CD14-positive monocyte (primary cell): Measurements from ENCODE around the gene SCUBE1. TPM values are rescaled to one million over a fixed set of nuclear protein-coding genes. Genes with fewer than 3 reads are reported as not detected.

Experiments used
- DNase-seq, 3 donors: peaks; one replicate each; pipeline ENCODE4 v3.0.0-alpha.2; 2011 to 2022
- H2AFZ ChIP-seq: 2 replicates; pipeline ENCODE4 v1.6.0; 2012; ENCODE audit warnings: mild to moderate bottlenecking, low read depth, low read length, inconsistent platforms; ENCODE audit not compliant: insufficient read depth, poor library complexity, severe bottlenecking
- H3K27ac ChIP-seq, 2 donors: 1 replicate in 1 of 2; 2 replicates in 1 of 2; pipeline ENCODE4 v1.5.1; 2012 to 2013; ENCODE audit warnings: low read length in 2 of 2, control low read depth in 1 of 2, inconsistent platforms in 1 of 2, low read depth in 1 of 2, mild to moderate bottlenecking in 1 of 2
- H3K27me3 ChIP-seq, 2 donors: one replicate each; pipeline versions ENCODE4 v1.6.0 to v1.6.1; 2011 to 2013; ENCODE audit warnings: low read length in 2 of 2; ENCODE audit not compliant: control insufficient read depth in 2 of 2, insufficient read depth in 2 of 2
- H3K36me3 ChIP-seq, 2 donors: replicated peaks in 1 of 2; 1 replicate in 1 of 2; 2 replicates in 1 of 2; pipeline versions ENCODE4 v1.5.1 to v1.6.1; 2012 to 2013; ENCODE audit warnings: low read length in 2 of 2, control low read depth in 1 of 2, inconsistent platforms in 1 of 2, mild to moderate bottlenecking in 1 of 2; ENCODE audit not compliant: insufficient read depth in 2 of 2, control insufficient read depth in 1 of 2
- H3K4me1 ChIP-seq, 2 donors: 1 replicate in 1 of 2; 2 replicates in 1 of 2; pipeline versions ENCODE4 v1.5.1 to v1.6.1; 2012 to 2013; ENCODE audit warnings: low read length in 2 of 2, control low read depth in 1 of 2, inconsistent platforms in 1 of 2, mild to moderate bottlenecking in 1 of 2, moderate library complexity in 1 of 2; ENCODE audit not compliant: insufficient read depth in 2 of 2, control insufficient read depth in 1 of 2
- H3K4me2 ChIP-seq: replicated peaks from 2 replicates; pipeline ENCODE3; 2012; ENCODE audit warnings: low read length, moderate library complexity, mild to moderate bottlenecking; ENCODE audit not compliant: poor library complexity, severe bottlenecking; ENCODE audit errors: extremely low read depth
- H3K4me3 ChIP-seq, 3 experiments: fragments of 200-600 bp in 1 of 3; sonication (generic) in 1 of 3; replicated peaks in 1 of 3; 1 replicate in 2 of 3; 2 replicates in 1 of 3; pipeline ENCODE4 v1.5.1; 2011 to 2013; ENCODE audit warnings: low read length in 3 of 3, mild to moderate bottlenecking in 3 of 3, control low read depth in 2 of 3, low read depth in 2 of 3, inconsistent platforms in 1 of 3, moderate library complexity in 1 of 3
- H3K79me2 ChIP-seq: 2 replicates; pipeline ENCODE4 v1.6.0; 2012; ENCODE audit warnings: mild to moderate bottlenecking, control low read depth, inconsistent platforms, low read length, moderate library complexity; ENCODE audit not compliant: insufficient read depth
- H3K9ac ChIP-seq: 2 replicates; pipeline ENCODE4 v1.6.0; 2017; ENCODE audit warnings: low read length, mild to moderate bottlenecking; ENCODE audit not compliant: insufficient read depth, poor library complexity, severe bottlenecking
- H3K9me3 ChIP-seq, 2 donors: replicated peaks in 1 of 2; 1 replicate in 1 of 2; 2 replicates in 1 of 2; pipeline versions ENCODE4 v1.5.1 to v1.6.1; 2012 to 2013; ENCODE audit warnings: low read length in 2 of 2, control low read depth in 1 of 2; ENCODE audit not compliant: control insufficient read depth in 1 of 2, insufficient read depth in 1 of 2
- H4K20me1 ChIP-seq: 2 replicates; pipeline ENCODE4 v1.6.0; 2012; ENCODE audit warnings: mild to moderate bottlenecking, low read length, control low read depth, moderate library complexity; ENCODE audit not compliant: insufficient read depth
- H3K27ac Mint-ChIP-seq, 7 donors: one replicate each; pipeline ENCODE4 v1.8.0; 2020; ENCODE audit warnings: mild to moderate bottlenecking in 7 of 7, mixed read lengths in 7 of 7, moderate library complexity in 6 of 7, inconsistent platforms in 2 of 7
- H3K27me3 Mint-ChIP-seq, 3 donors: one replicate each; pipeline ENCODE4 v1.8.0; 2021 to 2022; ENCODE audit warnings: low read depth in 3 of 3, mild to moderate bottlenecking in 3 of 3, mixed read lengths in 3 of 3, moderate library complexity in 3 of 3, inconsistent platforms in 1 of 3
- H3K36me3 Mint-ChIP-seq, 2 donors: one replicate each; pipeline ENCODE4 v1.8.0; 2020; ENCODE audit warnings: mixed read lengths in 2 of 2, inconsistent platforms in 1 of 2, mild to moderate bottlenecking in 1 of 2
- H3K4me1 Mint-ChIP-seq: one replicate; pipeline ENCODE4 v1.8.0; 2020; ENCODE audit warnings: mild to moderate bottlenecking, mixed read lengths
- H3K4me3 Mint-ChIP-seq, 2 donors: one replicate each; pipeline ENCODE4 v1.8.0; 2020; ENCODE audit warnings: mild to moderate bottlenecking in 2 of 2, mixed read lengths in 2 of 2, moderate library complexity in 1 of 2
- H3K9me3 Mint-ChIP-seq, 7 donors: one replicate each; pipeline ENCODE4 v1.8.0; 2020 to 2022; ENCODE audit warnings: mixed read lengths in 7 of 7, mild to moderate bottlenecking in 6 of 7, moderate library complexity in 6 of 7, inconsistent platforms in 2 of 7
- CTCF ChIP-seq: fragments of 200-600 bp; IDR thresholded peaks from one replicate; pipeline ENCODE4 v1.8.0; 2022; ENCODE audit warnings: antibody characterized with exemption, mild to moderate bottlenecking
- WGBS: methylation state at CpG from one replicate; pipeline ENCODE4 v1.1.5; 2013; ENCODE audit warnings: missing lambda C conversion rate; ENCODE audit not compliant: insufficient coverage; 5-methylcytosine and 5-hydroxymethylcytosine counted together
- intact Hi-C, 2 donors: fragments of 100-400 bp; cut with micrococcal nuclease; formaldehyde crosslinking; loops; one replicate each; pipeline versions ENCODE4 v1.15.0 to v1.15.1; 2023
- polyA plus RNA-seq, 3 donors: library from polyadenylated mRNA; depleted of rRNA in 1 of 3; unstranded in 2 of 3; stranded (reverse) in 1 of 3; fragments of 300-500 nt in 2 of 3; fragments of >200 nt in 1 of 3; fragmentation: Illumina TruSeq in 2 of 3; gene quantifications; 1 replicate in 2 of 3; 2 replicates in 1 of 3; pipeline ENCODE4 v1.2.3, GENCODE V29; 2012 to 2021

The SCUBE1 gene
- polyA plus RNA-seq, 3 donors = 0.20 to 0.32 (median 0.26) TPM

GRCh38 chr22:43231724-43232034, 111.5 kb downstream of the SCUBE1 start:
- Histone ChIP-seq H3K36me3 (no peaks in the 10 kb centered on the region), H2AFZ (no peak overlapping the region), H4K20me1 (no peaks in the 10 kb centered on the region), H3K4me3 (no peak overlapping the region), H3K4me1 (no peaks in the 10 kb centered on the region), H3K9ac (no peak overlapping the region), H3K27me3 (no peaks in the 10 kb centered on the region), H3K79me2 (no peaks in the 10 kb centered on the region), H3K9me3 (no peaks in the 10 kb centered on the region), H3K4me2 (no peak overlapping the region), H3K27ac (no peak overlapping the region)
- H3K36me3 Mint-ChIP-seq = no peaks in the 10 kb centered on the region
- WGBS = 81% methylated on average over 15 of the region's 15 CpGs
- H3K9me3 Mint-ChIP-seq = peaks cover 0 to 2% (median 0%) of the 10 kb centered on the region in 7 donors
- intact Hi-C loops = loop anchor here (1.0 to 2.0 kb wide), 2 partner anchors 153 to 154 kb away; no protein-coding TSS in a partner anchor
- H3K4me1 Mint-ChIP-seq = peaks cover 5% of the 10 kb centered on the region
- no peak for DNase-seq
- H3K27me3 Mint-ChIP-seq = peaks cover 2 to 3% (median 3%) of the 10 kb centered on the region in 3 donors
- no peak overlapping the region for H3K4me3 Mint-ChIP-seq
- no peak overlapping the region for H3K27ac Mint-ChIP-seq
- no peak for TF ChIP-seq CTCF

GRCh38 chr22:43230971-43231723, 112.0 kb downstream of the SCUBE1 start:
- Histone ChIP-seq H3K79me2 (no peaks in the 10 kb centered on the region), H3K27me3 (no peaks in the 10 kb centered on the region), H3K4me1 (no peaks in the 10 kb centered on the region), H3K36me3 (no peaks in the 10 kb centered on the region), H2AFZ (no peak overlapping the region), H3K27ac (no peak overlapping the region), H3K4me2 (no peak overlapping the region), H3K9ac (peak overlapping the region; percentile 17), H3K4me3 (no peak overlapping the region), H3K9me3 (no peaks in the 10 kb centered on the region), H4K20me1 (no peaks in the 10 kb centered on the region)
- H3K27me3 Mint-ChIP-seq = peaks cover 2 to 3% (median 3%) of the 10 kb centered on the region in 3 donors
- peaks cover 0 to 2% (median 0%) of the 10 kb centered on the region in 7 donors for H3K9me3 Mint-ChIP-seq
- peak; percentile 96 for TF ChIP-seq CTCF
- H3K4me3 Mint-ChIP-seq = no peak overlapping the region
- peaks cover 5% of the 10 kb centered on the region for H3K4me1 Mint-ChIP-seq
- DNase-seq = peak; percentile 19 to 45 (median 32)
- no peaks in the 10 kb centered on the region for H3K36me3 Mint-ChIP-seq
- intact Hi-C loops = loop anchor here (1.0 to 2.0 kb wide), 2 partner anchors 154 kb away; no protein-coding TSS in a partner anchor
- no peak overlapping the region for H3K27ac Mint-ChIP-seq
- 14% methylated on average over 20 of the region's 23 CpGs for WGBS
